B cell (primary cell): ENCODE measurements around the gene LMAN1L. TPM values are rescaled to one million over a fixed set of nuclear protein-coding genes. Genes with fewer than 3 reads are reported as not detected.

Experiments used
- ATAC-seq: fragments of 200-7000 bp; cut with Tn5 transposase; one replicate; pipeline ENCODE4 v1.10.0; 2021; ENCODE audit warnings: low read depth, mild to moderate bottlenecking, moderate number of reproducible peaks, moderate library complexity
- CTCF ChIA-PET: fragments of 350-600 bp; sonication (Branson Sonifier 250); formaldehyde crosslinking; loops from one replicate; lab custom pipeline; 2021; ENCODE audit warnings: antibody characterized with exemption, inconsistent platforms; lab: Charles Lee
- POLR2A ChIA-PET: fragments of 350-600 bp; sonication (Branson Sonifier 250); formaldehyde crosslinking; loops from one replicate; lab custom pipeline; 2021; ENCODE audit warnings: antibody characterized with exemption; lab: Charles Lee
- DNase-seq: peaks from one replicate; pipeline ENCODE4 v3.0.0; 2013
- H2AFZ ChIP-seq: 2 replicates; pipeline ENCODE4 v1.6.1; 2012; ENCODE audit warnings: mild to moderate bottlenecking, low read depth, low read length; ENCODE audit not compliant: insufficient read depth, poor library complexity, severe bottlenecking
- H3K27ac ChIP-seq, 2 donors: 1 replicate in 1 of 2; 2 replicates in 1 of 2; pipeline ENCODE4 v1.5.1; 2012 to 2013; ENCODE audit warnings: low read length in 2 of 2, mild to moderate bottlenecking in 2 of 2, moderate library complexity in 1 of 2
- H3K27me3 ChIP-seq, 4 experiments: fragments of 200-600 bp in 1 of 4; sonication (generic) in 1 of 4; replicated peaks in 1 of 4; 1 replicate in 2 of 4; 2 replicates in 2 of 4; pipeline versions ENCODE4 v1.6.1 to v1.7.0; 2013 to 2016; ENCODE audit warnings: low read length in 3 of 4, mild to moderate bottlenecking in 2 of 4, mixed read lengths in 1 of 4, moderate library complexity in 1 of 4; ENCODE audit not compliant: insufficient read depth in 4 of 4, control insufficient read depth in 3 of 4; ENCODE audit errors: control extremely low read depth in 1 of 4
- H3K36me3 ChIP-seq, 2 experiments: replicated peaks in 1 of 2; 1 replicate in 1 of 2; 2 replicates in 1 of 2; pipeline versions ENCODE4 v1.6.1 to v1.7.1; 2013; ENCODE audit warnings: low read length in 1 of 2; ENCODE audit not compliant: insufficient read depth in 2 of 2, control insufficient read depth in 1 of 2; ENCODE audit errors: control extremely low read depth in 1 of 2, extremely low read depth in 1 of 2
- H3K4me1 ChIP-seq, 2 donors: fragments of 200-600 bp in 1 of 2; sonication (generic) in 1 of 2; 1 replicate in 1 of 2; 2 replicates in 1 of 2; pipeline versions ENCODE4 v1.5.1 to v1.6.1; 2013 to 2017; ENCODE audit warnings: low read length in 2 of 2; ENCODE audit not compliant: control insufficient read depth in 2 of 2, insufficient read depth in 2 of 2
- H3K4me2 ChIP-seq: replicated peaks from 2 replicates; pipeline ENCODE3; 2012; ENCODE audit warnings: mild to moderate bottlenecking, low read depth, low read length; ENCODE audit not compliant: poor library complexity, severe bottlenecking
- H3K4me3 ChIP-seq, 5 experiments: fragments of 200-600 bp in 1 of 5; sonication (generic) in 1 of 5; 1 replicate in 3 of 5; 2 replicates in 2 of 5; pipeline versions ENCODE4 v1.5.1 to v1.7.0; 2011 to 2016; ENCODE audit warnings: low read length in 4 of 5, mild to moderate bottlenecking in 4 of 5, low read depth in 2 of 5, control low read depth in 1 of 5, moderate library complexity in 1 of 5; ENCODE audit not compliant: insufficient read depth in 1 of 5; ENCODE audit errors: control extremely low read depth in 1 of 5, extremely low read depth in 1 of 5
- H3K79me2 ChIP-seq: fragments of 200-600 bp; sonication (generic); one replicate; pipeline ENCODE4 v1.6.0; 2016; ENCODE audit warnings: low read length; ENCODE audit not compliant: control insufficient read depth, insufficient read depth
- H3K9ac ChIP-seq: fragments of 200-600 bp; sonication (generic); 2 replicates; pipeline ENCODE4 v1.6.1; 2017; ENCODE audit warnings: mild to moderate bottlenecking, low read length, moderate library complexity
- H3K9me3 ChIP-seq, 3 donors: one replicate each; pipeline versions ENCODE4 v1.6.1 to v1.7.1; 2013; ENCODE audit warnings: low read length in 2 of 3; ENCODE audit not compliant: control insufficient read depth in 2 of 3, insufficient read depth in 1 of 3; ENCODE audit errors: control extremely low read depth in 1 of 3
- H4K20me1 ChIP-seq: 2 replicates; pipeline ENCODE4 v1.6.0; 2012; ENCODE audit warnings: mild to moderate bottlenecking, low read length; ENCODE audit not compliant: insufficient read depth, control insufficient read depth, poor library complexity, severe bottlenecking
- H3K27ac Mint-ChIP-seq: one replicate; pipeline ENCODE4 v1.8.0; 2021; ENCODE audit warnings: mixed read lengths
- H3K27me3 Mint-ChIP-seq: one replicate; pipeline ENCODE4 v1.8.0; 2021; ENCODE audit warnings: mixed read lengths
- H3K4me1 Mint-ChIP-seq: one replicate; pipeline ENCODE4 v1.8.0; 2021; ENCODE audit warnings: mixed read lengths
- H3K4me3 Mint-ChIP-seq: one replicate; pipeline ENCODE4 v1.8.0; 2021; ENCODE audit warnings: mixed read lengths
- H3K9me3 Mint-ChIP-seq: one replicate; pipeline ENCODE4 v1.8.0; 2022; ENCODE audit warnings: mixed read lengths; ENCODE audit not compliant: insufficient read depth
- CTCF ChIP-seq: fragments of 200-600 bp; IDR thresholded peaks from one replicate; pipeline ENCODE4 v1.8.0; 2022; ENCODE audit warnings: antibody characterized with exemption, mild to moderate bottlenecking
- EZH2 ChIP-seq: IDR thresholded peaks from 2 replicates; pipeline ENCODE4 v1.6.1; 2012; ENCODE audit warnings: borderline replicate concordance, low read depth, mild to moderate bottlenecking, moderate library complexity, low read length; ENCODE audit not compliant: insufficient read depth, poor library complexity, severe bottlenecking
- WGBS: methylation state at CpG from one replicate; pipeline ENCODE4 v1.1.5; 2013; ENCODE audit warnings: missing lambda C conversion rate; ENCODE audit not compliant: insufficient coverage; 5-methylcytosine and 5-hydroxymethylcytosine counted together
- intact Hi-C: fragments of 100-400 bp; cut with micrococcal nuclease; formaldehyde crosslinking; loops from one replicate; pipeline ENCODE4 v1.10.0; 2022
- polyA plus RNA-seq: library from polyadenylated mRNA; depleted of rRNA; stranded (reverse); fragments of >200 nt; gene quantifications from 2 replicates; pipeline ENCODE4 v1.2.3, GENCODE V29; 2012
- total RNA-seq, 2 donors: library from RNA; stranded (reverse); fragments of 120-200 nt in 1 of 2; gene quantifications; 1 replicate in 1 of 2; 2 replicates in 1 of 2; pipeline versions ENCODE4 v1.2.3 to v1.2.4, GENCODE V29; 2013 to 2022

LMAN1L gene
- total and polyA plus RNA-seq, 2 donors (not counting 1 experiment from before 2014, with no cell fraction given) = 0.60 to 1.1 TPM

DNA sequence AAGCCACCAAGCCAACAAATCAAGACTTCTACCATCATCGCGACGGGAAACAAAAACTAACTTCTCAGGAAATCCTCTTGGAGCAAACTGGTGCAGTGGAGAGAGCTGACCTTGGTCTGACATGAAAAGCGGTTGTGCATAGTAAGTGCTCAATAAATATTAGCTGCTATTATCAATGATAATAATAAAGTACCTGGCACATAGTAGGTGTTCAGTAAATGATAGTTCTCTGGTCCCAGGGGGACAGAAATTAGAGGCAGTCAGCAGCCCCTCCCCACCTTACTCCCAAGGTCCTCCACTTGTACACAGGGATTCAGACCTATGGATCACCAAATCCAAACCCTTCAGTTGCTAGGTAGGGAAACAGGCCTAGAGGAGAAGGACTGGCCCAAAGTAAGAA lies 36.7 kb upstream of the LMAN1L start:
- no peak for TF ChIP-seq EZH2
- no peak for TF ChIP-seq CTCF
- peak overlapping the region; percentile 78 for H3K4me3 Mint-ChIP-seq
- H3K27ac Mint-ChIP-seq = peak overlapping the region; percentile 98
- peak; percentile 12 for DNase-seq
- H3K4me1 Mint-ChIP-seq = peaks cover 98% of the 10 kb centered on the region
- Histone ChIP-seq H3K4me1 (peaks cover 96 to 100% of the 10 kb centered on the region in 2 donors), H3K9ac (peak overlapping the region; percentile 47), H3K27me3 (no peaks in the 10 kb centered on the region), H2AFZ (no peak overlapping the region), H4K20me1 (no peaks in the 10 kb centered on the region), H3K36me3 (no peaks in the 10 kb centered on the region), H3K79me2 (peaks cover 70% of the 10 kb centered on the region), H3K27ac (peak overlapping the region; percentile 95 to 99), H3K9me3 (peaks cover 0 to 6% (median 0%) of the 10 kb centered on the region in 3 donors), H3K4me2 (peak overlapping the region; percentile 74), H3K4me3 (peak overlapping the region in 1 of 5 experiments; percentile 49)
- H3K9me3 Mint-ChIP-seq = no peaks in the 10 kb centered on the region
- CTCF ChIA-PET = interaction anchor here (2.8 to 29.7 kb wide), 4 partner anchors 19 to 143 kb away, joined by 14 to 2548 read pairs (median 347); partner anchors contain the start of genes CSK, LMAN1L and ULK3
- intact Hi-C loops = loop anchor here (2.0 to 5.0 kb wide), 2 partner anchors 379 to 784 kb away; partner anchors contain the start of genes PML and STOML1
- no peak for ATAC-seq
- POLR2A ChIA-PET = interaction anchor here (0.6 to 15.2 kb wide), 4 partner anchors 8 to 679 kb away, joined by 6 to 572 read pairs (median 11); no protein-coding TSS in a partner anchor
- H3K27me3 Mint-ChIP-seq = no peaks in the 10 kb centered on the region
- no CpG with 5 or more reads among the region's 4 CpGs for WGBS
